Smooth muscle cell (in vitro differentiated cells): ENCODE data around the gene ZFP36L2. TPM values are rescaled to one million over a fixed set of nuclear protein-coding genes. Genes with fewer than 3 reads are reported as not detected.

Experiments used
- DNase-seq: peaks from one replicate; lab custom pipeline; 2025; ENCODE audit not compliant: unreplicated experiment; lab: John Stamatoyannopoulos, UW
- H2AFZ ChIP-seq: fragments of 200-600 bp; sonication (generic); 2 replicates; pipeline ENCODE4 v1.6.0; 2016; ENCODE audit warnings: antibody characterized with exemption, low read depth, mild to moderate bottlenecking
- H3F3A ChIP-seq: fragments of 200-600 bp; sonication (generic); 2 replicates; pipeline ENCODE4 v1.6.0; 2017; ENCODE audit warnings: antibody characterized with exemption, low read depth
- H3K27ac ChIP-seq: fragments of 200-600 bp; sonication (generic); 2 replicates; pipeline ENCODE4 v1.5.1; 2016; ENCODE audit warnings: low read depth, mild to moderate bottlenecking
- H3K27me3 ChIP-seq: fragments of 200-600 bp; sonication (generic); 2 replicates; pipeline ENCODE4 v1.6.1; 2016; ENCODE audit warnings: low read depth, mild to moderate bottlenecking
- H3K36me3 ChIP-seq: fragments of 200-600 bp; sonication (generic); 2 replicates; pipeline ENCODE4 v1.5.1; 2016; ENCODE audit warnings: low read depth
- H3K4me1 ChIP-seq: fragments of 200-600 bp; sonication (generic); 2 replicates; pipeline ENCODE4 v1.5.1; 2016; ENCODE audit warnings: low read depth
- H3K4me2 ChIP-seq: fragments of 200-600 bp; sonication (generic); 2 replicates; pipeline ENCODE4 v1.6.0; 2016; ENCODE audit warnings: mild to moderate bottlenecking
- H3K4me3 ChIP-seq: fragments of 200-600 bp; sonication (generic); 2 replicates; pipeline ENCODE4 v1.5.1; 2016; ENCODE audit warnings: mild to moderate bottlenecking
- H3K79me2 ChIP-seq: fragments of 200-600 bp; sonication (generic); 2 replicates; pipeline ENCODE4 v1.6.0; 2016; ENCODE audit warnings: low read depth, mild to moderate bottlenecking
- H3K9ac ChIP-seq: fragments of 200-600 bp; sonication (generic); 2 replicates; pipeline ENCODE4 v1.6.0; 2016; ENCODE audit warnings: low read depth
- H3K9me3 ChIP-seq: fragments of 200-600 bp; sonication (generic); replicated peaks from 2 replicates; pipeline ENCODE4 v1.5.1; 2016; ENCODE audit warnings: low read depth
- H4K20me1 ChIP-seq: fragments of 200-600 bp; sonication (generic); 2 replicates; pipeline ENCODE4 v1.6.0; 2016; ENCODE audit warnings: low read depth
- WGBS: methylation state at CpG from one replicate; pipeline ENCODE4 v1.1.7; 2016; ENCODE audit warnings: low lambda C conversion rate; 5-methylcytosine and 5-hydroxymethylcytosine counted together
- polyA plus RNA-seq: library from polyadenylated mRNA; unstranded; fragments of >200 nt; fragmentation: Nextera tagmentation; extraction: Ambion mirVana; gene quantifications from 2 replicates; pipeline ENCODE4 v1.2.1, GENCODE V29; 2016
- total RNA-seq: library from RNA; depleted of rRNA; stranded (reverse); fragments of >200 nt; gene quantifications from 2 replicates; pipeline ENCODE4 v1.2.3, GENCODE V29; 2014
- TF ChIP-seq, protein P1 (sequence below): fragments of 200-600 bp; sonication (generic); IDR thresholded peaks from 2 replicates; pipeline ENCODE4 v1.5.1; 2017; ENCODE audit warnings: borderline replicate concordance, mild to moderate bottlenecking, antibody characterized with exemption; ENCODE audit not compliant: insufficient read depth, poor library complexity, severe bottlenecking

The ZFP36L2 gene
- total and polyA plus RNA-seq, 2 experiments from 2014 or later, result 7.1 to 25.8 TPM

DNA sequence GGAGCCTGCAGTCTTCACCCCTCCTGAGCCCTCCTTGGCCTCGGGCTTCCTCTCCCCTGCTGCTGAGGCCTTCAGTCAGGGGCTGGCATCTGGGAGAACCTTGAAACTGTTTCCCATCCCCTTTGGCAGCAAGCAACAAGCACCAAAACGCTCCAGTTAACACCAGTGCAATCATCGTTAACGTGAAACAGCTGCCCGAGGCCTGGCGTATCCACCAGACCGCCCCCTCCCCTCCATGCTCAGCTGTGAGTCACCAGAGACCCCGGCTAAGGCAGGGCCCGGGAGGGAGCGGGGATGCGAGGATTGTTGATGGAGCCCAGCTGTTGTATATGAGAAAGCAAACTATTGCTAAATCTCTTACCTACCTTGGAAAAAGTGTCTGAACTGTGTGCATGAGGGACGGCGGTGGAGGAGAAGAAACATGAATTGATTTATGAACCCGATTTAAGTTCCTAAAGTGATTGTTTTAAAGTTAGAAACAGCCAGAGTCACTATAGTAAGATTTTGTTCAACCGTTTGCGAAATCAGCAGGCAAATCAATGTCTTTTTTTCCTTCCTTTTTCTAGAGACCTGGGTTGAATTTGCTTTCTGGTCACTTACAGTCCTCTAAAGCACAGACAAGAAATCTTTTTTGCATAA, 5.2 kb downstream of the ZFP36L2 start:
- H3K9me3 ChIP-seq, result no peaks in the 10 kb centered on the region
- H3K4me1 ChIP-seq, result peaks cover 64% of the 10 kb centered on the region
- H3K27ac ChIP-seq, result peak overlapping the region; percentile 90
- peaks cover 25% of the 10 kb centered on the region for H4K20me1 ChIP-seq
- H2AFZ ChIP-seq, result no peak overlapping the region
- H3K9ac ChIP-seq, result peak overlapping the region; percentile 68
- H3K79me2 ChIP-seq, result peaks cover 36% of the 10 kb centered on the region
- WGBS, result 5% methylated on average over 16 of the region's 16 CpGs
- TF ChIP-seq, protein P1, sequence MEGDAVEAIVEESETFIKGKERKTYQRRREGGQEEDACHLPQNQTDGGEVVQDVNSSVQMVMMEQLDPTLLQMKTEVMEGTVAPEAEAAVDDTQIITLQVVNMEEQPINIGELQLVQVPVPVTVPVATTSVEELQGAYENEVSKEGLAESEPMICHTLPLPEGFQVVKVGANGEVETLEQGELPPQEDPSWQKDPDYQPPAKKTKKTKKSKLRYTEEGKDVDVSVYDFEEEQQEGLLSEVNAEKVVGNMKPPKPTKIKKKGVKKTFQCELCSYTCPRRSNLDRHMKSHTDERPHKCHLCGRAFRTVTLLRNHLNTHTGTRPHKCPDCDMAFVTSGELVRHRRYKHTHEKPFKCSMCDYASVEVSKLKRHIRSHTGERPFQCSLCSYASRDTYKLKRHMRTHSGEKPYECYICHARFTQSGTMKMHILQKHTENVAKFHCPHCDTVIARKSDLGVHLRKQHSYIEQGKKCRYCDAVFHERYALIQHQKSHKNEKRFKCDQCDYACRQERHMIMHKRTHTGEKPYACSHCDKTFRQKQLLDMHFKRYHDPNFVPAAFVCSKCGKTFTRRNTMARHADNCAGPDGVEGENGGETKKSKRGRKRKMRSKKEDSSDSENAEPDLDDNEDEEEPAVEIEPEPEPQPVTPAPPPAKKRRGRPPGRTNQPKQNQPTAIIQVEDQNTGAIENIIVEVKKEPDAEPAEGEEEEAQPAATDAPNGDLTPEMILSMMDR, result no peak
- no peaks in the 10 kb centered on the region for H3K36me3 ChIP-seq
- peak overlapping the region; percentile 89 for H3K4me3 ChIP-seq
- DNase-seq, result peak; percentile 23
- peaks cover 28% of the 10 kb centered on the region for H3F3A ChIP-seq
- no peaks in the 10 kb centered on the region for H3K27me3 ChIP-seq
- H3K4me2 ChIP-seq, result peak overlapping the region; percentile 97

DNA sequence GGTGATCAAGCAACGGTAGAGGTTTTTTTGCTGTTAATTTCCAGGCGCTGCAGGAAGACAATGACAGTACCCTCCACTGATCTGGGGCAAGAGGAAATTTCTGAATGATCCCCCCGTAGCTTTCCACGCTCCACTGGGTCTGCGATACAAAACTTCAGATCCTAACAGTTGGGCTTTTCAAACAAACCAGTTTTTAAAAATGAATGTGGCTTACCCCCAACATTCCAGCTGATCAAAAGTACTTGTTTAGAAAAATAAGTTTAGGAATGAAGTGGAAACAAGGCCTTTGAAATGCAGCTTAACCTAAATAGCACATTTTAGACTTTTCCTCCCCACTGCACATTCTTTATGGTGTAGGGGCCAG, 5.7 kb downstream of the ZFP36L2 start:
- no peaks in the 10 kb centered on the region for H3K27me3 ChIP-seq
- H3K27ac ChIP-seq, result peak overlapping the region; percentile 90
- H3K9ac ChIP-seq, result peak overlapping the region; percentile 68
- no peaks in the 10 kb centered on the region for H3K9me3 ChIP-seq
- TF ChIP-seq, protein P1, result no peak
- H3K79me2 ChIP-seq, result peaks cover 31% of the 10 kb centered on the region
- no peaks in the 10 kb centered on the region for H3K36me3 ChIP-seq
- peaks cover 21% of the 10 kb centered on the region for H4K20me1 ChIP-seq
- H3K4me2 ChIP-seq, result peak overlapping the region; percentile 97
- 37% methylated on average over 5 of the region's 5 CpGs for WGBS
- H3F3A ChIP-seq, result peaks cover 25% of the 10 kb centered on the region
- H2AFZ ChIP-seq, result no peak overlapping the region
- H3K4me3 ChIP-seq, result peak overlapping the region; percentile 89
- no peak for DNase-seq
- peaks cover 64% of the 10 kb centered on the region for H3K4me1 ChIP-seq

DNA sequence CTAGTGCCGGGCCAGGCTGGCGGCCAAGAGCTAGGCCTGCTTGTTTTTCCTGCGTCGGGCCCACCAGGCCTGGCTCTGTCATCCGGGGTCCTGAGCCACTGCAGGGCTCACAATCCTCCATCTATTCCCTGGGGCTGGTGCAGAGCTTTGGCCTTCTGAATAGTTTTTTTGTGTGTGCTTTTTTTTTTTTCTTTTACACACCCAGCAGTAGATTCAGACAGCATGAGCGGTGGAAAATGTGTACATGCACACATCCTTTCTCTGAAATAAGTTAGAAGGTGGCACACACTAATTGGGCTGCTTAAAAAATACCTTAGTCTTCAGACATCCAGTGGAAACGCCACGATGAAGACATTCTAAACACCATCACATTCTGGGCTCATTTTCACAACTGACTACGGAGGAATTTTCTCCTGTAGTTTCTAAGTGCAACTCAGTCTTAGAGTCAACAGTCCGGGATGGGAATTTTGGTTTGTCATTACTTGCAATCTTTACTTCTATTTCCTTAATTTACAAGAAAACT, 6.1 kb downstream of the ZFP36L2 start:
- peaks cover 17% of the 10 kb centered on the region for H4K20me1 ChIP-seq
- DNase-seq, result no peak

More for the DNA sequence above, 6.1 kb downstream of the ZFP36L2 start:
- Histone ChIP-seq H3K4me1 (peaks cover 64% of the 10 kb centered on the region), H3K9me3 (no peaks in the 10 kb centered on the region), H3K79me2 (peaks cover 27% of the 10 kb centered on the region), H3K27ac (peak overlapping the region; percentile 90), H3K9ac (peak overlapping the region; percentile 68), H3K36me3 (no peaks in the 10 kb centered on the region), H3K4me2 (peak overlapping the region; percentile 97), H3K27me3 (no peaks in the 10 kb centered on the region), H3F3A (peaks cover 25% of the 10 kb centered on the region), H2AFZ (peak overlapping the region; percentile 90), H3K4me3 (peak overlapping the region; percentile 89)
- WGBS, result 19% methylated on average over 10 of the region's 10 CpGs
- TF ChIP-seq, protein P1, result no peak
